GM12878 (cell line): ENCODE results near the gene FAM76B. TPM values are rescaled to one million over a fixed set of nuclear protein-coding genes. Genes with fewer than 3 reads are reported as not detected.

ENCODE experiments used
- ATAC-seq: fragments of 200-7000 bp; cut with Tn5 transposase; 3 replicates; pipeline ENCODE4 v1.9.1; 2020; ENCODE audit warnings: mild to moderate bottlenecking, moderate library complexity
- BruUV-seq: library from RNA; stranded (reverse); fragments of 400-500 nt; replicated peaks from 2 replicates; lab custom pipeline; 2021; lab: Mats Ljungman, UMichigan
- CTCF ChIA-PET: fragments of 300-600 bp; sonication (Branson Sonifier 250); formaldehyde crosslinking; extraction: SDS; loops from one replicate; lab custom pipeline; 2021; ENCODE audit warnings: inconsistent platforms; lab: Yijun Ruan, JAX
- POLR2A ChIA-PET: fragments of 350-600 bp; formaldehyde crosslinking; extraction: SDS; loops from one replicate; lab custom pipeline; 2021; ENCODE audit warnings: inconsistent platforms; lab: Charles Lee
- RAD21 ChIA-PET: fragments of 300-600 bp; sonication (Branson Sonifier 250); formaldehyde crosslinking; loops from one replicate; lab custom pipeline; 2023; ENCODE audit warnings: antibody characterized with exemption; ENCODE audit not compliant: unreplicated experiment; lab: Charles Lee
- SMC1A ChIA-PET: fragments of 300-600 bp; sonication (Branson Sonifier 250); formaldehyde crosslinking; loops from one replicate; lab custom pipeline; 2023; ENCODE audit not compliant: unreplicated experiment, uncharacterized antibody; lab: Charles Lee
- DNase-seq: peaks from one replicate; pipeline ENCODE4 v3.0.0-alpha.2; 2011; ENCODE audit warnings: low read depth, low spot score
- FAIRE-seq: peaks from 3 replicates; lab custom pipeline; 2011; peaks lifted over from hg19 to GRCh38; lab: Jason Lieb, UNC
- H2AFZ ChIP-seq: 2 replicates; pipeline ENCODE4 v1.6.0; 2011; ENCODE audit warnings: low read depth, low read length, control low read depth; ENCODE audit not compliant: control insufficient read depth
- H3K27ac ChIP-seq: 2 replicates; pipeline ENCODE4 v1.5.1; 2011; ENCODE audit warnings: control low read depth; ENCODE audit not compliant: control insufficient read depth, insufficient read depth
- H3K27me3 ChIP-seq, 2 experiments: replicated peaks in 1 of 2; 2 replicates each; pipeline versions ENCODE4 v1.6.0 to v1.6.1; 2011; ENCODE audit warnings: low read length in 1 of 2; ENCODE audit not compliant: control insufficient read depth in 2 of 2, insufficient read depth in 2 of 2
- H3K36me3 ChIP-seq, 2 experiments: 2 replicates each; pipeline ENCODE4 v1.5.1; 2011; ENCODE audit warnings: low read length in 1 of 2; ENCODE audit not compliant: control insufficient read depth in 2 of 2, insufficient read depth in 2 of 2
- H3K4me1 ChIP-seq: 2 replicates; pipeline ENCODE4 v1.6.1; 2011; ENCODE audit warnings: mild to moderate bottlenecking, low read length, moderate library complexity, mixed read lengths; ENCODE audit not compliant: control insufficient read depth, insufficient read depth
- H3K4me2 ChIP-seq: 2 replicates; pipeline ENCODE4 v1.6.0; 2011; ENCODE audit warnings: control low read depth; ENCODE audit not compliant: control insufficient read depth, insufficient read depth
- H3K4me3 ChIP-seq: fragments of 200-600 bp; sonication (generic); 2 replicates; pipeline ENCODE4 v1.5.1; 2016
- H3K79me2 ChIP-seq: 2 replicates; pipeline ENCODE4 v1.6.0; 2011; ENCODE audit warnings: low read length; ENCODE audit not compliant: control insufficient read depth, insufficient read depth
- H3K9ac ChIP-seq: 2 replicates; pipeline ENCODE4 v1.8.0; 2011; ENCODE audit warnings: low read length, control low read depth, mixed read lengths; ENCODE audit not compliant: control insufficient read depth, insufficient read depth
- H3K9me3 ChIP-seq: replicated peaks from 3 replicates; pipeline ENCODE4 v1.5.1; 2011; ENCODE audit warnings: mild to moderate bottlenecking, low read length; ENCODE audit not compliant: control insufficient read depth, insufficient read depth
- H4K20me1 ChIP-seq: 2 replicates; pipeline ENCODE4 v1.6.0; 2011; ENCODE audit not compliant: control insufficient read depth, insufficient read depth
- CTCF ChIP-seq, 3 experiments: IDR thresholded peaks in 2 of 3; conservative IDR thresholded peaks in 1 of 3; 2 replicates each; pipeline ENCODE4 v1.5.1; 2011; ENCODE audit warnings: low read depth in 3 of 3, low read length in 3 of 3, mild to moderate bottlenecking in 3 of 3, control low read depth in 2 of 3, moderate library complexity in 2 of 3, inconsistent platforms in 1 of 3, mixed read lengths in 1 of 3; ENCODE audit not compliant: control insufficient read depth in 2 of 3, insufficient read depth in 1 of 3; ENCODE audit errors: extremely low read depth in 1 of 3
- DPF2 ChIP-seq: fragments of 450-650 bp; IDR thresholded peaks from 2 replicates; pipeline ENCODE4 v1.6.1; 2017; ENCODE audit warnings: mild to moderate bottlenecking
- ELK1 ChIP-seq: IDR thresholded peaks from 2 replicates; pipeline ENCODE4 v1.6.1; 2012; ENCODE audit warnings: low read depth, low read length, improper control_type of control experiment
- FOS ChIP-seq: IDR thresholded peaks from 3 replicates; pipeline ENCODE4 v1.6.1; 2011; ENCODE audit warnings: borderline replicate concordance; ENCODE audit not compliant: insufficient read length; ENCODE audit errors: extremely low read depth
- IRF3 ChIP-seq: fragments of 450-650 bp; IDR thresholded peaks from 2 replicates; pipeline ENCODE4 v1.6.1; 2014; ENCODE audit warnings: mild to moderate bottlenecking
- RBBP5 ChIP-seq: fragments of 200-600 bp; sonication (generic); conservative IDR thresholded peaks from 2 replicates; pipeline ENCODE4 v1.6.1; 2016
- SMAD5 ChIP-seq: IDR thresholded peaks from 2 replicates; pipeline ENCODE4 v1.6.1; 2016; ENCODE audit warnings: antibody characterized with exemption, low read depth
- SPI1 ChIP-seq: IDR thresholded peaks from 2 replicates; pipeline ENCODE4 v1.6.1; 2011; ENCODE audit warnings: low read depth, mild to moderate bottlenecking, low read length, moderate library complexity, borderline replicate concordance; ENCODE audit not compliant: insufficient read depth
- SUPT20H ChIP-seq: IDR thresholded peaks from 2 replicates; pipeline ENCODE4 v1.6.1; 2011; ENCODE audit warnings: low read depth, mild to moderate bottlenecking, low read length, moderate library complexity, borderline replicate concordance; ENCODE audit not compliant: control insufficient read depth
- SUZ12 ChIP-seq: fragments of 200-600 bp; sonication (generic); IDR thresholded peaks from one replicate; pipeline ENCODE4 v1.6.1; 2018; ENCODE audit warnings: antibody characterized with exemption, mild to moderate bottlenecking; ENCODE audit not compliant: unreplicated experiment
- ZBED1 ChIP-seq: IDR thresholded peaks from 2 replicates; pipeline ENCODE4 v1.6.1; 2016; ENCODE audit warnings: borderline replicate concordance
- WGBS: methylation state at CpG from one replicate; pipeline ENCODE4 v1.1.6; 2016; ENCODE audit warnings: low lambda C conversion rate; ENCODE audit not compliant: insufficient replicate concordance, insufficient coverage; ENCODE audit errors: missing lambda C conversion rate; 5-methylcytosine and 5-hydroxymethylcytosine counted together
- in situ Hi-C: fragments of 300-500 bp; cut with MboI; formaldehyde crosslinking; loops from 9 replicates; pipeline ENCODE4 v1.14.3; 2018; ENCODE audit warnings: mixed read lengths
- intact Hi-C: fragments of 100-400 bp; cut with micrococcal nuclease; formaldehyde crosslinking; loops from one replicate; pipeline ENCODE4 v1.14.2; 2022; ENCODE audit not compliant: unreplicated experiment
- polyA plus RNA-seq, 11 experiments: library from polyadenylated mRNA; depleted of rRNA in 4 of 11; unstranded in 6 of 11; stranded (reverse) in 5 of 11; fragments of >200 nt; fragmentation: Nextera tagmentation in 4 of 11; fragmentation: Illumina TruSeq in 1 of 11; extraction: Ambion mirVana in 4 of 11; extraction: Trizol in 1 of 11; gene quantifications; 1 replicate in 1 of 11; 2 replicates in 10 of 11; pipeline versions ENCODE4 v1.2.1 to v1.2.3, GENCODE V29; 2011 to 2016; ENCODE audit warnings: inconsistent platforms in 2 of 11, missing spikeins in 2 of 11, low read depth in 1 of 11
- total RNA-seq, 4 experiments: library from RNA; depleted of rRNA in 3 of 4; stranded (reverse); fragments of >200 nt in 3 of 4; fragmentation: Illumina TruSeq in 1 of 4; extraction: Trizol in 1 of 4; gene quantifications; 2 replicates each; pipeline versions ENCODE4 v1.2.1 to v1.2.3, GENCODE V29; 2013 to 2021

FAM76B gene
- total and polyA plus RNA-seq, 10 of the 15 experiments (the other 5 are each of a cell fraction or from before 2014, with no cell fraction given): 13.5 to 56.8 (median 28.4) TPM

GRCh38 chr11:95732930-95733602 lies 56.5 kb downstream of the FAM76B start:
- 28% methylated on average over 2 of the region's 2 CpGs for WGBS
- no peak for TF ChIP-seq SPI1
- TF ChIP-seq FOS: no peak
- no peak for TF ChIP-seq SUZ12
- TF ChIP-seq ZBED1: no peak
- no peak for TF ChIP-seq SMAD5
- POLR2A ChIA-PET: interaction anchor here (0.6 to 0.7 kb wide), 5 partner anchors 9 to 338 kb away, joined by 3 to 5 read pairs (median 4); no protein-coding TSS in a partner anchor
- H3K4me1 ChIP-seq: no peaks in the 10 kb centered on the region
- no peak overlapping the region for H3K27ac ChIP-seq
- no peak overlapping the region for H3K4me3 ChIP-seq
- no peaks in the 10 kb centered on the region for H3K36me3 ChIP-seq
- intact Hi-C loops (no loop called here), in situ Hi-C loops (no loop called here)
- no peaks in the 10 kb centered on the region for H4K20me1 ChIP-seq
- FAIRE-seq: no peak
- H3K27me3 ChIP-seq: no peaks in the 10 kb centered on the region
- BruUV-seq: no TSS peak
- H3K9me3 ChIP-seq: no peaks in the 10 kb centered on the region
- no peaks in the 10 kb centered on the region for H3K79me2 ChIP-seq
- RAD21 ChIA-PET: interaction anchor here (1.1 to 1.6 kb wide), 4 partner anchors 18 to 581 kb away, joined by 3 to 4 read pairs (median 4); no protein-coding TSS in a partner anchor
- ATAC-seq: no peak
- no peak overlapping the region for H3K9ac ChIP-seq
- CTCF ChIA-PET: interaction anchor here (0.8 to 1.3 kb wide), 5 partner anchors 8 to 30 kb away, joined by 3 to 5 read pairs (median 4); no protein-coding TSS in a partner anchor
- no peak overlapping the region for H2AFZ ChIP-seq
- DNase-seq: no peak
- H3K4me2 ChIP-seq: no peak overlapping the region
- SMC1A ChIA-PET: interaction anchor here (0.6 to 2.8 kb wide), 12 partner anchors 8 to 661 kb away, joined by 3 to 8 read pairs (median 3); no protein-coding TSS in a partner anchor

- ATAC-seq (no peak), FAIRE-seq (no peak), DNase-seq (no peak)
- Histone ChIP-seq H4K20me1 (no peaks in the 10 kb centered on the region), H2AFZ (no peak overlapping the region), H3K27me3 (no peaks in the 10 kb centered on the region), H3K4me3 (no peak overlapping the region), H3K27ac (no peak overlapping the region), H3K36me3 (no peaks in the 10 kb centered on the region), H3K4me2 (no peak overlapping the region), H3K4me1 (no peaks in the 10 kb centered on the region), H3K9ac (no peak overlapping the region), H3K9me3 (no peaks in the 10 kb centered on the region), H3K79me2 (no peaks in the 10 kb centered on the region)
- intact Hi-C loops (no loop called here), in situ Hi-C loops (no loop called here)
- CTCF ChIA-PET: interaction anchor here (1.6 to 2.2 kb wide), 2 partner anchors 9 to 11 kb away, joined by 8 to 11 read pairs; no protein-coding TSS in a partner anchor
- TF ChIP-seq ELK1 (no peak), DPF2 (no peak), IRF3 (no peak), SUPT20H (no peak), RBBP5 (no peak), CTCF (IDR thresholded peaks at IDR 0.05 in 2 of 3, conservative IDR thresholded peaks at IDR 0.05 in 1 of 3; ENCODE audit: control insufficient read depth in 2 of 3, extremely low read depth in 1 of 3, insufficient read depth in 1 of 3, low read depth in 3 of 3, low read length in 3 of 3) (no peak)
- SMC1A ChIA-PET: interaction anchor here (0.8 to 1.9 kb wide), 9 partner anchors 9 to 89 kb away, joined by 3 to 5 read pairs (median 3); no protein-coding TSS in a partner anchor
- 46% methylated on average over 6 of the region's 6 CpGs for WGBS
- RAD21 ChIA-PET: no interaction called here
- BruUV-seq: no TSS peak
- POLR2A ChIA-PET: no interaction called here
Observed at GRCh38 chr11:95729462-95729861, 60.1 kb downstream of the FAM76B start.
